BLaER1 treated with 17β-estradiol and CSF1 and Interleukin-3, amounts not matched to agents 10 nM and 100 nM (cell line): ENCODE results near the gene HOXD3.

Experiments used
- H3K27ac ChIP-seq, 11 experiments: shearing (Covaris generic); formaldehyde crosslinking; 2 replicates each; pipeline ENCODE4 v1.8.1; 2022
- H3K27me3 ChIP-seq, 11 experiments: shearing (Covaris generic); formaldehyde crosslinking; 2 replicates each; pipeline ENCODE4 v1.8.1; 2022
- H3K36me3 ChIP-seq, 11 experiments: shearing (Covaris generic); formaldehyde crosslinking; 2 replicates each; pipeline ENCODE4 v1.8.1; 2022
- H3K4me1 ChIP-seq, 10 experiments: shearing (Covaris generic); formaldehyde crosslinking; 2 replicates each; pipeline ENCODE4 v1.8.1; 2022
- H3K4me2 ChIP-seq, 11 experiments: shearing (Covaris generic); formaldehyde crosslinking; 2 replicates each; pipeline ENCODE4 v1.8.1; 2022
- H3K4me3 ChIP-seq, 10 experiments: shearing (Covaris generic); formaldehyde crosslinking; 2 replicates each; pipeline ENCODE4 v1.8.1; 2022
- H3K9ac ChIP-seq, 11 experiments: shearing (Covaris generic); formaldehyde crosslinking; 2 replicates each; pipeline ENCODE4 v1.8.1; 2022
- H3K9me3 ChIP-seq, 11 experiments: shearing (Covaris generic); formaldehyde crosslinking; replicated peaks in 1 of 11; 2 replicates each; pipeline ENCODE4 v1.8.1; 2022
- H4K20me1 ChIP-seq, 11 experiments: shearing (Covaris generic); formaldehyde crosslinking; 2 replicates each; pipeline ENCODE4 v1.8.1; 2022
- Cebpa-rat ChIP-seq, 11 experiments: shearing (Covaris generic); IDR thresholded peaks; 2 replicates each; pipeline ENCODE4 v1.8.1; 2022

The HOXD3 gene

DNA sequence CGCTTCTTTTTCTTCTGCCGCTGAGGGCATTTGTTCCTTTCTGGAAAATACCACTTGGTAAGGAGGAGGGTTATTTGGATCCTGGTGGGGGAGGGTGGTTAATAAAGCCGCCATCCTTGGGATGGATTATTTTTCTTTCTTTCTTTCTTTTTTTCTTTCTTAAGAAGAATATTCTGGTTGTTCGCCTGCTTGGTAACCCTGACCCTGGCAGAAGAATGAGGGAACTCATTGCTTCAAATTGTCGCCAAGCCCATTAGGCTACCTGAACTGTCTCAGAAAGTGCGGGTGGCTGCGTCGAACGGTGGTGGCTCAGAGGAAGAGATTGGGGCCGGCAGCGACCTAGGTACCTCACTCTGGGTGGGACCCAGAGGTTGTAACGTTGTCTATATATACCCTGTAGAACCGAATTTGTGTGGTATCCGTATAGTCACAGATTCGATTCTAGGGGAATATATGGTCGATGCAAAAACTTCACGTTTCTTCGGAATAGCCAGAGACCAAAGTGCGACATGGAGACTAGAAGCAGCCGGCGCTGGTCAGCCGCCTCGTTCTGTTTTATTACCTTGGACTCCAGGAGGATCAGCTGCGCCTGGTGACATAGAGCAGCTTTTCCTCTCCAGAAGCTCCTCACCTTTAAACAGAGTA, 7.0 kb upstream of the HOXD3 start:
- H4K20me1 ChIP-seq = no peaks in the 10 kb centered on the region; a peak in 2 of 22 replicates
- no peaks in the 10 kb centered on the region for H3K4me1 ChIP-seq
- no peaks in the 10 kb centered on the region for H3K36me3 ChIP-seq
- peaks cover 87 to 100% (median 99%) of the 10 kb centered on the region in 11 experiments for H3K27me3 ChIP-seq
- no peak overlapping the region for H3K4me3 ChIP-seq
- peaks cover 35 to 61% (median 54%) of the 10 kb centered on the region in 11 experiments for H3K9me3 ChIP-seq
- no peak overlapping the region for H3K4me2 ChIP-seq
- TF ChIP-seq Cebpa-rat (IDR thresholded peaks at IDR 0.05) = no peak
- H3K9ac ChIP-seq = no peak overlapping the region
- H3K27ac ChIP-seq = no peak overlapping the region

GRCh38 chr2:176150584-176151441, 6.3 kb upstream of the HOXD3 start:
- no peak overlapping the region for H3K4me2 ChIP-seq
- H3K27me3 ChIP-seq = peaks cover 94 to 100% (median 99%) of the 10 kb centered on the region in 11 experiments
- peaks cover 35 to 61% (median 56%) of the 10 kb centered on the region in 11 experiments for H3K9me3 ChIP-seq
- H3K9ac ChIP-seq = no peak overlapping the region
- no peak for TF ChIP-seq Cebpa-rat (IDR thresholded peaks at IDR 0.05)
- no peaks in the 10 kb centered on the region for H3K36me3 ChIP-seq
- H3K4me1 ChIP-seq = no peaks in the 10 kb centered on the region
- H3K4me3 ChIP-seq = no peak overlapping the region
- no peaks in the 10 kb centered on the region; a peak in 2 of 22 replicates for H4K20me1 ChIP-seq
- H3K27ac ChIP-seq = no peak overlapping the region

GRCh38 chr2:176151442-176152287, 5.4 kb upstream of the HOXD3 start, which contains the start of gene HOXD4:
Gene HOXD4, plus strand, starts transcription at chr2:176151550. Its CDS starts 84 bp downstream, at chr2:176151634.
- Histone ChIP-seq H3K4me1 (no peaks in the 10 kb centered on the region), H3K9me3 (peaks cover 38 to 67% (median 62%) of the 10 kb centered on the region in 11 experiments), H4K20me1 (no peaks in the 10 kb centered on the region; a peak in 2 of 22 replicates), H3K27ac (no peak within 1 kb of the TSS), H3K4me3 (no peak within 1 kb of the TSS), H3K4me2 (no peak within 1 kb of the TSS), H3K36me3 (no peaks in the 10 kb centered on the region), H3K27me3 (peaks cover 94 to 100% (median 99%) of the 10 kb centered on the region in 11 experiments), H3K9ac (no peak within 1 kb of the TSS)
- no peak for TF ChIP-seq Cebpa-rat (IDR thresholded peaks at IDR 0.05)

- H3K4me2 ChIP-seq = no peak overlapping the region
- no peaks in the 10 kb centered on the region; a peak in 2 of 22 replicates for H4K20me1 ChIP-seq
- no peak overlapping the region for H3K27ac ChIP-seq
- peaks cover 47 to 70% (median 66%) of the 10 kb centered on the region in 11 experiments for H3K9me3 ChIP-seq
- peaks cover 97 to 100% (median 100%) of the 10 kb centered on the region in 11 experiments for H3K27me3 ChIP-seq
- H3K4me3 ChIP-seq = no peak overlapping the region
- TF ChIP-seq Cebpa-rat (IDR thresholded peaks at IDR 0.05) = no peak
- no peaks in the 10 kb centered on the region for H3K36me3 ChIP-seq
- H3K9ac ChIP-seq = no peak overlapping the region
- no peaks in the 10 kb centered on the region for H3K4me1 ChIP-seq
These were observed 4.5 kb upstream of the HOXD3 start for GRCh38 chr2:176152350-176153181.

- TF ChIP-seq Cebpa-rat (IDR thresholded peaks at IDR 0.05) = no peak
- H3K9me3 ChIP-seq = peaks cover 41 to 67% (median 61%) of the 10 kb centered on the region in 11 experiments
These were observed 2.4 kb upstream of the HOXD3 start for GRCh38 chr2:176154576-176155252.

GRCh38 chr2:176155356-176156044, 1.6 kb upstream of the HOXD3 start:
- Histone ChIP-seq H3K36me3 (no peaks in the 10 kb centered on the region), H3K27me3 (peaks cover 90 to 100% (median 100%) of the 10 kb centered on the region in 11 experiments), H3K9me3 (peaks cover 42 to 67% (median 61%) of the 10 kb centered on the region in 11 experiments), H3K4me1 (no peaks in the 10 kb centered on the region), H3K27ac (no peak overlapping the region), H3K4me2 (no peak overlapping the region), H3K4me3 (no peak overlapping the region), H3K9ac (no peak overlapping the region), H4K20me1 (no peaks in the 10 kb centered on the region; a peak in 1 of 22 replicates)
- TF ChIP-seq Cebpa-rat (IDR thresholded peaks at IDR 0.05) = no peak

More at GRCh38 chr2:176154576-176155252, 2.4 kb upstream of the HOXD3 start:
- Histone ChIP-seq H3K4me2 (no peak overlapping the region), H3K27ac (no peak overlapping the region), H3K27me3 (peaks cover 95 to 100% (median 100%) of the 10 kb centered on the region in 11 experiments), H4K20me1 (no peaks in the 10 kb centered on the region; a peak in 2 of 22 replicates), H3K4me3 (no peak overlapping the region), H3K9ac (no peak overlapping the region), H3K36me3 (no peaks in the 10 kb centered on the region), H3K4me1 (no peaks in the 10 kb centered on the region)

GRCh38 chr2:176156301-176156806, 753 bp upstream of the HOXD3 start:
- TF ChIP-seq Cebpa-rat (IDR thresholded peaks at IDR 0.05) = no peak
- H3K9ac ChIP-seq = no peak overlapping the region
- peaks cover 82 to 100% (median 99%) of the 10 kb centered on the region in 11 experiments for H3K27me3 ChIP-seq
- H3K4me3 ChIP-seq = no peak overlapping the region
- no peak overlapping the region for H3K27ac ChIP-seq
- H3K4me2 ChIP-seq = no peak overlapping the region
- H3K36me3 ChIP-seq = no peaks in the 10 kb centered on the region
- H3K9me3 ChIP-seq = peaks cover 45 to 67% (median 61%) of the 10 kb centered on the region in 11 experiments
- no peaks in the 10 kb centered on the region for H3K4me1 ChIP-seq
- no peaks in the 10 kb centered on the region for H4K20me1 ChIP-seq
